Measurements from ENCODE around the gene KIRREL3.

DNA sequence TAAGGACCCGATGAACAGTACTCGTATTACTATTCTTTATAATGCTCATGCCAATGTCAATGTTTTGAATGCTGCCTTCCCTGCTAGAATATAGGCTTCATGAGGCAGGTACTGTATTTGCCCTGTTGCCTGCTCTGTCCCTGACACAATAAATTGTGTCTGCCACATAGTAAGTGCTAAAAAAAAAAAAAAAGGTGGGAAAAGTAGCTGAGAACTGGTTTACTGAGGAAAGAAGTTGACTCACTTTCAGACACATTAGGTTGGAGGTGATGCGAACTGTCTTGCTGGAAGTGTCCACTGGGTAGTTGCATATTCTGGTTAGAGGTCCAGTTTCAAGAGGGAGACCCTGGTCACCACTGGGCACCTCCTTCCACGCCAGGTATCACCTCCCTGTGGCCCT, 255.9 kb downstream of the KIRREL3 start:
- TF ChIP-seq, protein P1, sequence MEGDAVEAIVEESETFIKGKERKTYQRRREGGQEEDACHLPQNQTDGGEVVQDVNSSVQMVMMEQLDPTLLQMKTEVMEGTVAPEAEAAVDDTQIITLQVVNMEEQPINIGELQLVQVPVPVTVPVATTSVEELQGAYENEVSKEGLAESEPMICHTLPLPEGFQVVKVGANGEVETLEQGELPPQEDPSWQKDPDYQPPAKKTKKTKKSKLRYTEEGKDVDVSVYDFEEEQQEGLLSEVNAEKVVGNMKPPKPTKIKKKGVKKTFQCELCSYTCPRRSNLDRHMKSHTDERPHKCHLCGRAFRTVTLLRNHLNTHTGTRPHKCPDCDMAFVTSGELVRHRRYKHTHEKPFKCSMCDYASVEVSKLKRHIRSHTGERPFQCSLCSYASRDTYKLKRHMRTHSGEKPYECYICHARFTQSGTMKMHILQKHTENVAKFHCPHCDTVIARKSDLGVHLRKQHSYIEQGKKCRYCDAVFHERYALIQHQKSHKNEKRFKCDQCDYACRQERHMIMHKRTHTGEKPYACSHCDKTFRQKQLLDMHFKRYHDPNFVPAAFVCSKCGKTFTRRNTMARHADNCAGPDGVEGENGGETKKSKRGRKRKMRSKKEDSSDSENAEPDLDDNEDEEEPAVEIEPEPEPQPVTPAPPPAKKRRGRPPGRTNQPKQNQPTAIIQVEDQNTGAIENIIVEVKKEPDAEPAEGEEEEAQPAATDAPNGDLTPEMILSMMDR (conservative IDR thresholded peaks at IDR 0.05; ENCODE audit: low read depth, low read length), result no peak
- TF ChIP-seq EZH2phosphoT487 (IDR thresholded peaks at IDR 0.05; ENCODE audit: borderline replicate concordance, low read length) (no peak), EZH2 (IDR thresholded peaks at IDR 0.05; ENCODE audit: low read length, unreplicated experiment) (no peak)

Measured in PC-3 (cell line).